Spinal cord (tissue), 10 donors: Measurements from ENCODE around the gene FAT3. TPM values are rescaled to one million over a fixed set of nuclear protein-coding genes. Genes with fewer than 3 reads are reported as not detected.

Source experiments
- DNase-seq, 6 donors: peaks; one replicate each; pipeline versions ENCODE4 v3.0.0 to v3.0.0-alpha.2; 2013 to 2015; ENCODE audit warnings: low spot score in 6 of 6, low read depth in 4 of 6
- H3K27ac ChIP-seq: one replicate; pipeline ENCODE4 v1.5.1; 2013; ENCODE audit warnings: low read depth, low read length, control low read depth
- H3K27me3 ChIP-seq: one replicate; pipeline ENCODE4 v1.6.1; 2013; ENCODE audit warnings: low read length; ENCODE audit not compliant: control insufficient read depth, insufficient read depth
- H3K36me3 ChIP-seq: one replicate; pipeline ENCODE4 v1.6.1; 2013; ENCODE audit warnings: low read length; ENCODE audit not compliant: control insufficient read depth, insufficient read depth
- H3K4me1 ChIP-seq: one replicate; pipeline ENCODE4 v1.6.1; 2013; ENCODE audit warnings: low read length; ENCODE audit not compliant: control insufficient read depth, insufficient read depth
- H3K4me3 ChIP-seq: one replicate; pipeline ENCODE4 v1.5.1; 2013; ENCODE audit warnings: low read depth, low read length, control low read depth
- H3K9me3 ChIP-seq: one replicate; pipeline ENCODE4 v1.6.1; 2013; ENCODE audit warnings: low read length; ENCODE audit not compliant: control insufficient read depth, insufficient read depth
- WGBS: methylation state at CpG from one replicate; pipeline ENCODE4 v1.1.5; 2013; ENCODE audit warnings: missing lambda C conversion rate; ENCODE audit not compliant: insufficient coverage; 5-methylcytosine and 5-hydroxymethylcytosine counted together
- polyA plus RNA-seq, 2 donors: library from polyadenylated mRNA; unstranded; fragments of 120-200 nt; gene quantifications; one replicate each; pipeline ENCODE4 v1.2.1, GENCODE V29; 2013; ENCODE audit not compliant: insufficient read length in 2 of 2
- total RNA-seq, 2 donors: library from RNA; depleted of rRNA in 1 of 2; stranded (reverse); fragments of 120-200 nt in 1 of 2; fragments of >200 nt in 1 of 2; gene quantifications; one replicate each; pipeline versions ENCODE4 v1.2.3 to v1.2.4, GENCODE V29; 2013 to 2014
- donor health status: healthy.

Gene FAT3
- total and polyA plus RNA-seq, 4 donors: 39.5 to 87.7 (median 47.5) TPM

DNA sequence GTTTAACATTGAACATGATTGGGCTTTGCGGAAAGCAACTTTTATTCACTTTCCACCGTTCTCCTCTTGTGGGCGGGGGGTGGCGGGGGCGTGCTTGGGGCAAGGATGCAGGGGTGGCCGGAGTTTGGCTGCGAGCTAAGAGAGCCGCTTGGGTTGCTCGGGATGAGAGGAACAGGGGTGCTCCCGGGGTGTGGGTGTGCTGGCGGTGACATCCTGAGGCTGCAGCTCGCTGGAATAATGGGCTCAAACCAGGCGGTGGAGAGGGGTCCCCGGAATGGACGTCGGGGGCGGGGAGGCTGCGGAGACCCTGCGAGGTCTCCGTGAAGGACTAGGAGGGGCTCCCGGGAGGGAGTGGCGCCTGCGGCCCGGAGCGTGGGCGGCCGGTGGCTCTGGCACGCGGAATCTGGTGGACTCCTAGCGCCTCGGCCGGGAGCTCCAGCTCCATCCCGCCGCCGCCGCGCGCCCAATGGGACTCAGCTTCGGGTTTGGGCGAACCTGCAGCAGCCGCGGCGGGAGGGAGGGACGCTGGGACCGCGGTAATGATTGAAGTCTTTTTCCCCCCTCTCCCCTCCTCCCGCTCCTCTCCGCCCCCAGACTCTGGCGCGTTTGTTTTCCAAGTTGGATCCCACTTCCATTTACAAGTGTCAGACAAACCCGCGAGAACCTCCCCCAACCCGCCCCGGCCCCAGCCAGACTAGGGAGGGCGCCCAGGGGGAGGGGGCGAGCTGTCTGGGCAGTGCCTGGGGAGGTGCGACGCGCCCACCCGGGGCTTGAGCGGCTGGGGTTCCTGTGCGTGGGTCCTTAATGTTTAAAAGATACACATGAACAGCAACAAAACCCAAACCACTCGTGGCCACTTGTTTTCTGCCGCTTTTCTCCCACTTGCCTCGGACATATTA, 2.0 kb downstream of the FAT3 start:
- peaks cover 42% of the 10 kb centered on the region for H3K4me1 ChIP-seq
- H3K27ac ChIP-seq: peak overlapping the region; percentile 92
- H3K36me3 ChIP-seq: no peaks in the 10 kb centered on the region
- 0% methylated on average over 46 of the region's 65 CpGs for WGBS
- DNase-seq: peak in 4 of 6 donors; percentile 56 to 89 (median 74)
- H3K4me3 ChIP-seq: peak overlapping the region; percentile 73
- H3K27me3 ChIP-seq: peaks cover 6% of the 10 kb centered on the region
- no peaks in the 10 kb centered on the region for H3K9me3 ChIP-seq

DNA sequence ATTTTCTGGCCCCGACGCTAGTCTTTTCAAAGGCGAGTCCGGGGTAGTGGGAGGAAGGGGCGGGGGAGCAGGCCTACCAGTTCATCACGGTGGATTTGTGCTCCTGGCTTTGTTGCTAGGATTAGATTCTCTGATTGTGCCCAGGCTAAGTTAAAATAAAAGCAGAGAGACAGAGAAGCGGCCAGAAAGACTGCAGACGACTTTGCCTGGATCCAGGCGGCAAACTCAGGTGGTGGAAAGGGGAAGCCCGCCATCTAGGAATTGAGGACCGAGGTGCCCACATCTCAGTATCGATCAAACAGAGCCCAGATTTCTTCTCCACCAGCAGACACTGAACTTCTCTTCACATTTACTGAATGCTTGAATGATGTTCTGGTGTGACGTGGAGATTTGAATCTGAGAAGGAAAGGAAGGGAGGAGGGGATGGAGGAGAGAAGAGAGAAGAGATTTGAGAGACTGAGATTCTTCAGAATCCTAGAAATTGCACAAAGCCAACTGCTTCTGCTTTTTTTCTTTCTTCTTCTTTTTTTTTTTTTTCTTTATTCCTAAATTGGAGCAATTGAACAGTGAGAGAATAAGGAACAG, 2.7 kb downstream of the FAT3 start:
- Histone ChIP-seq H3K27me3 (peaks cover 6% of the 10 kb centered on the region), H3K9me3 (no peaks in the 10 kb centered on the region), H3K4me3 (peak overlapping the region; percentile 73), H3K36me3 (no peaks in the 10 kb centered on the region), H3K4me1 (peaks cover 42% of the 10 kb centered on the region), H3K27ac (peak overlapping the region; percentile 92)
- peak in 3 of 6 donors; percentile 57 to 85 (median 81) for DNase-seq
- 0% methylated on average over 6 of the region's 13 CpGs for WGBS

DNA sequence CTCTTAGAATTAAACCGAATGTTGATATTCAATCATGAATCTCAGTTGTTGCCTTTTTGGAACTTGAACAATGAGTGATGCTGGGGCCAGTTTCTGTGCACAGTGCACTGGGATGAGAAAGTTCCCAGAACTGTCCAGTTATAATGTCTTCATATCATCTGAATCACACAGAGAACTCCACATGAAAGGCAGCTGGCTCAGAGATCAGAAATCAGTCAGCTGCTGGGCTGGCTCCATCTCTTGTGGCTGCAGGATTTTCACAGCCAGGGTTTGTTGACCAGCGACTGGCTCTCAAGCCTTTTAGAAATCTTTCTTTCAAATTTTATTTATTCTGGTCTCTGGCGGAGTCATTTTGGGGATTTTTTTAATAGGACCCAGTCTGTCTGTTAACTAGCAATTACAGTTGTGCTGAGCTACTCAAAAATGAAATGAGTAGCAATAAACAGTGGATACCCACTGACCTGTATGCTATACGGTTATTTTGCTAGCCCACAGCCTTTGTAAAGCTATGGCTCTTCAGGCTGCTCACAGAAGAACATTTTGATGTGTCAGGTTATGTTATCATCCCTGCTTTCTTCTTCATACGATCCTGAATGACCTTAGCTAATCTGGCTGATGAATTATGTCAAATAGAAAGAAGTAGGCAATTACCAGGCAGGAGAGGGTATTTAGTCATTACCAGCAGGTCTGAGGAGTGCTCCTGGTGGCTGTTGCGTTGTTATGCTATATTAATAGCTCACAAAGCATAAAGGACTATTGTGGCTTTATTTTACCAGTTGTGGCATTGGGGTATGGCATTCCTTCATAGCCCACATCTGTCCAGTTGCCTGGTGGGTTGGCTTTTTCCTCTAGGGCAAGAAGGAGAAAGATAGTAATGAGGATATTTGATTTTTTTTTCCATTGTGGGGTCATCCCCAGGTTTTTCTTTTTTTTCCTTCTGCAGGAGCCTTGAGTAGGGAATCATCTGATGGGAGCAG, 3.6 kb downstream of the FAT3 start:
- no CpG with 5 or more reads among the region's 6 CpGs for WGBS
- H3K9me3 ChIP-seq: no peaks in the 10 kb centered on the region
- H3K4me3 ChIP-seq: no peak overlapping the region
- no peaks in the 10 kb centered on the region for H3K36me3 ChIP-seq
- peak in 2 of 6 donors; percentile 67 to 73 for DNase-seq
- peak overlapping the region; percentile 92 for H3K27ac ChIP-seq
- H3K4me1 ChIP-seq: peaks cover 41% of the 10 kb centered on the region
- peaks cover 4% of the 10 kb centered on the region for H3K27me3 ChIP-seq

DNA sequence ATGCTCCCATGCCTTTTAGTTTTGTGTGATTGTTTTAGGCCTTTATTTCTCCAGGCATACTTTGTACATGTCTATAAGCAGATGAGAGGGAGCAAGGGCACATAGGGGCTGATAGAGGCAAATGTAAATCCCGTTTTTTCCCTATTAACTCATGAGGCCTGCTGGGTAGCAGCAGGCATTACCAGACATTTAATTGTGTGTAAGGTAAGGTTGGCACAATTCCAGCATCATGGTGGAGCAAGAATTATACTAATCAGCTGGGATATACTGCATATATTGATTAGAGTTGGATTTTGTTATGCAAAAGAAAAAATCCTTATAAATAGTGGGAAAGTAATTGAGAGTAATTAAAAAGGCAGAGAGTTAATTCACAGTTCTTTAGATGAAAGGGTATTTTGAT, 12.2 kb downstream of the FAT3 start:
- WGBS: no CpG with 5 or more reads among the region's 1 CpG
- Histone ChIP-seq H3K4me1 (no peaks in the 10 kb centered on the region), H3K9me3 (no peaks in the 10 kb centered on the region), H3K4me3 (no peak overlapping the region), H3K27me3 (no peaks in the 10 kb centered on the region), H3K27ac (no peak overlapping the region), H3K36me3 (no peaks in the 10 kb centered on the region)
- DNase-seq: peak in 1 of 6 donors; percentile 71

DNA sequence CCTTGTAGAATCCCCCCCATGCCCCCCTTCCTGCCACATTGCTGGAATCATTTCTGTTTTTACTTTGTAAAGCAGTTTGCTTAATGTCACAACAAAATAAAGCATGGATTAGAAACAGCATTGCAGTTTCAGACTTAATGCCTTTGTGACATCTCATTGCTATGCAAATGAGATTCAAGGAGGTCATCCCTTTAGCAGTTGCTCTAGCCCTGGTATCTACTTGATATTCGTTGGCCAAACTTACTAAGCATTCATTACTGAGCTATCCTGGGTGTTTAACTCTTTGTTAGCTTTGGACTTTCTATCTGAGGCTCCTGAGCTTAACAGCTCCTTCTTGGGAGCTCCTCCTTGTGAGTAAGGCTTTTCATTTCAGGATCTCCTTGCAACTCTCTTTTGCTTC, 16.3 kb downstream of the FAT3 start:
- Histone ChIP-seq H3K4me1 (no peaks in the 10 kb centered on the region), H3K27ac (no peak overlapping the region), H3K36me3 (no peaks in the 10 kb centered on the region), H3K27me3 (no peaks in the 10 kb centered on the region), H3K9me3 (no peaks in the 10 kb centered on the region), H3K4me3 (no peak overlapping the region)
- no CpG with 5 or more reads among the region's 1 CpG for WGBS
- peak in 4 of 6 donors; percentile 29 to 83 (median 62) for DNase-seq

DNA sequence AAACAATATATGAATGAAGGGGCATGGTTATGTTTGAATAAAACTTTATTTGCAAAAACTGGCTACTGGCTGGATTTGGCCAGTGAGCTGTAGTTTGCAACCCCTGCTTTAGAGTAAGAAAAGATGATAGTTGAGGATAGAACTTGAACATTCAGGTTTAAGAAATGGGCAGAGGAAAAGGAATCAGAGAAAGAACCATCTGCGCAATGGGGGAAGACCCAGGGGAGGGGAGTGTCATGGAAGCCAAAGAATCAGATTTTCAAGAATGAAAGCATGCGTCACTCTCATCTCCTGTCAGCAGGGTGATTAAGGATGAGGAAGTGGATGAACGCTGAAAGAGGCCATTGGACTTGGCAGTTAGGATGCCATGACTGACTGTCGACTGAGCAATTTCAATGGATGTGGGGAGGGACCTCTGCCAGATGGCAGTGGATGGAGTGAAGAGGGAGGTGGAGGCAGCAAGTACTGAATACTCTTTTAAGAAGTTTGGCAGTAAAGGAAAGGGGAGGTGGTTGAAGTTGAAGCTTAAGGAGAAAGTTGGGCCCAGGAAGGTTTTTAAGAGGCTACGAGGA, 21.2 kb downstream of the FAT3 start:
- DNase-seq: peak in 1 of 6 donors; percentile 67
- H3K4me3 ChIP-seq: no peak overlapping the region
- no peak overlapping the region for H3K27ac ChIP-seq
- H3K36me3 ChIP-seq: no peaks in the 10 kb centered on the region
- 67% methylated on average over 5 of the region's 5 CpGs for WGBS
- no peaks in the 10 kb centered on the region for H3K9me3 ChIP-seq
- H3K27me3 ChIP-seq: no peaks in the 10 kb centered on the region
- no peaks in the 10 kb centered on the region for H3K4me1 ChIP-seq

DNA sequence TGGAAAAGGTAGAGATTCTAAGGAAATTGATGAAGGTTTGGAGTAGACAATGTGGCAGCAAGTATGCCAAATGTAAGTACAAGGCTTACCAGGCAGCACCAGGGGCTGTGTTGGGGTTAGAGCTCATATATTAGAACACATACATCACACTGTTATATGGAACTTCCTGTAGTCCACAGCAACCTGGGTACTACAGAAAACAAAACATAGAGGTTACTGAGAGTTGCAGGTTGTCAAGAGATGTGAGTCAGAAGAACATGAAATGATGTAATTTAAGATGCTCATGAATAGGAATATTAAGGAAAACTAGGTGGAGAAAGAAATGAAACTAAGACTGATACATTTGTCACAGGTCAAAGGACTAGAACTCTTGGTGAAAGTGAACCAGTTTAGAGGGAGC, 22.0 kb downstream of the FAT3 start:
- Histone ChIP-seq H3K4me1 (no peaks in the 10 kb centered on the region), H3K27me3 (no peaks in the 10 kb centered on the region), H3K36me3 (no peaks in the 10 kb centered on the region), H3K9me3 (no peaks in the 10 kb centered on the region), H3K4me3 (no peak overlapping the region), H3K27ac (no peak overlapping the region)
- DNase-seq: no peak

DNA sequence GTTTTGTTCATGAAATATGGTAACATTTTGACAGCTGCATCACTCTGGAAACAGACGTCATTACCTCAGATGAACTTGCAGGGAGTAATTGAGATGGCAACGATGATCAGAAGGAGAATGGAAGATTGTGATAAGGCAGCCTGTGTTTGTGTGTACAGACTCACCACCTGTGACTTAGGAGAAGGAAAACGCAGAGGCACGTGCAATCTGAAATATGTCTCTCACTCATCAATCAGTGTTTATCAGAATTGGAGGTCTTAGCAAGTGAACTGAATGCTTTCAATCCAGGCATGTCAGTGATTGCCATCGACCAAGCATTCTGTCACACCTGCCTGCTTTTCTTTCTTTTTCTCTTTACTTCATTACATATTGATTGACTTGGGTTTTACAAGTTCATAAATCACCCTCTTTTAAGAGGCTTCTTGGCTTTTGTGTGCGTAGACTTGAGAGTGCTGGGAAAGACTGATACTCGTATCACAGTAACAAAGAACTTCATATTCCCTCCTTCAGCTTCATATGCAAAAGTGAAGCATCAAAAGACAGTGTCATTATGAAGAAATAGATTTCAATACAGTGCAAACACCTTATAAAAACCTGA, 24.6 kb downstream of the FAT3 start:
- no peaks in the 10 kb centered on the region for H3K27me3 ChIP-seq
- no peak for DNase-seq
- H3K9me3 ChIP-seq: no peaks in the 10 kb centered on the region
- H3K4me1 ChIP-seq: peaks cover 3% of the 10 kb centered on the region
- H3K36me3 ChIP-seq: no peaks in the 10 kb centered on the region
- 70% methylated on average over 2 of the region's 7 CpGs for WGBS
- no peak overlapping the region for H3K27ac ChIP-seq
- H3K4me3 ChIP-seq: no peak overlapping the region

DNA sequence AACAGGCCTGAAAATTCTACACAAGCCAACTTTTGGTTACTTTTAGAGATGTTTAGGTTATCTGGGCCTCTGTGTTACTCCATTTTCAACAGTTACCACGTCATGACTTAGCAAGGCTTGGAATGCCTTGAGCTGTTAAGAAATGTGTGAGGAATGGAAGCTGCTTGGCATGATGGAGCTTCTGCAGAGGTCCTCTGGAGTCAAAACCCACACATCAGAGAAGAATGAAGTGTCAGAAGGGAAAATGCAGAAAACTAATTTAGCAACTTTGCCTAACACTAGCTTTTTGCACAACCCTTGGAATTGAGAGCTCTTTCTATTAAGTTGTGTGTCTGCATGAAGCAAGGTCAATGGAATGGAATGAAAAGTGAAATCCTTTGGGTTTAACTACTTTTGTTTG, 27.4 kb downstream of the FAT3 start:
- Histone ChIP-seq H3K4me1 (peaks cover 3% of the 10 kb centered on the region), H3K9me3 (no peaks in the 10 kb centered on the region)
- 100% methylated on average over 1 of the region's 1 CpG for WGBS

More for the DNA sequence above, 27.4 kb downstream of the FAT3 start:
- Histone ChIP-seq H3K36me3 (no peaks in the 10 kb centered on the region), H3K27ac (no peak overlapping the region), H3K4me3 (no peak overlapping the region), H3K27me3 (no peaks in the 10 kb centered on the region)
- no peak for DNase-seq
